WTC11 (cell line): ENCODE results near the gene MAGEB5.

Experiments
- CTCF ChIP-seq: fragments of 200-600 bp; IDR thresholded peaks from 2 replicates; pipeline ENCODE4 v1.8.0; 2022; ENCODE audit warnings: antibody characterized with exemption
- GABPB1 ChIP-seq: sonication (generic); formaldehyde crosslinking; IDR thresholded peaks from 2 replicates; pipeline ENCODE4 v1.8.1; 2023; ENCODE audit warnings: mild to moderate bottlenecking, missing genetic modification reagents
- GRHL2 ChIP-seq: fragments of 250-450 bp; sonication (Bioruptor Pico); IDR thresholded peaks from 2 replicates; pipeline ENCODE4 v1.8.0; 2022; ENCODE audit warnings: mild to moderate bottlenecking, moderate library complexity; ENCODE audit not compliant: insufficient replicate concordance, severe bottlenecking
- JUN ChIP-seq: sonication (generic); formaldehyde crosslinking; IDR thresholded peaks from 2 replicates; pipeline ENCODE4 v1.8.0; 2023; ENCODE audit warnings: mild to moderate bottlenecking, missing genetic modification reagents
- ZNF121 ChIP-seq: sonication (generic); formaldehyde crosslinking; IDR thresholded peaks from 2 replicates; pipeline ENCODE4 v1.8.0; 2023; ENCODE audit warnings: missing genetic modification reagents
- ZNF317 ChIP-seq: sonication (generic); formaldehyde crosslinking; IDR thresholded peaks from 2 replicates; pipeline ENCODE4 v1.8.1; 2023; ENCODE audit warnings: low read depth, mild to moderate bottlenecking, moderate library complexity, missing genetic modification reagents, borderline replicate concordance

DNA sequence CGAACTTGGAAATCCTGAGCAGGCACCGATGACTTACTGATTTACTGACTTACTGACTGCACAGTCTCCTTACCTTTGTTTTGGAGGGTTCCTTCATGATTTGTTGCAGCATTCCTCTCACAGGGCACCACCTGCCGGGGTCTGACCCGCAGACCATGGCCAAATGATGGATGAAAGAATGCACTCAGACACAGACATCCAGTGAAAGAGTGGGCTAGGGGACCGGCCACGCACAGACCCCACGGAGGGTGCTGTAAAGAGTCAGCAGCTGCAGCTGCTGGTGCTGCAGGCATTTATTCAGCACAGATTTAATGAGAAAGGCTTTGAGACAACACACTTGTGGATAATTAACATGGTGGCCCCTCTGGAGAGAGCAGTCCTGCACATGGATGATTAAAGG lies 3.4 kb downstream of the MAGEB5 start:
- TF ChIP-seq JUN (CRISPR knock-in tag): no peak
- TF ChIP-seq GRHL2 (CRISPR knock-in tag): no peak
- TF ChIP-seq CTCF: no peak
- TF ChIP-seq GABPB1 (CRISPR knock-in tag): no peak
- no peak for TF ChIP-seq ZNF317 (CRISPR knock-in tag)
- TF ChIP-seq ZNF121: no peak
